SKM-1 (cell line): ENCODE results near the gene ACOT13.
"Not testable (repeated sequence)": the region's sequence is repeated elsewhere in the genome, so short reads cannot be mapped to it uniquely, and the experiment has no call there.

Source experiments
- DNase-seq: peaks from one replicate; lab custom pipeline; 2025; ENCODE audit not compliant: unreplicated experiment; lab: John Stamatoyannopoulos, UW

Gene ACOT13

GRCh38 chr6:24661759-24662158 is 5.1 kb upstream of the ACOT13 start:
- not testable (repeated sequence) for DNase-seq

- no peak for DNase-seq
Observed at GRCh38 chr6:24662236-24662635, 4.6 kb upstream of the ACOT13 start.

- DNase-seq = no peak
Observed at GRCh38 chr6:24663189-24663588, 3.7 kb upstream of the ACOT13 start.

- DNase-seq = no peak
Observed at GRCh38 chr6:24664046-24664987, 2.6 kb upstream of the ACOT13 start.

GRCh38 chr6:24666097-24666640 is 708 bp upstream of the ACOT13 start:
- no peak for DNase-seq

- DNase-seq = no peak
Observed at GRCh38 chr6:24667378-24667803, 514 bp downstream of the ACOT13 start.

GRCh38 chr6:24668066-24668996 is 1.5 kb downstream of the ACOT13 start:
- DNase-seq = not testable (repeated sequence)

- no peak for DNase-seq
Observed at GRCh38 chr6:24668997-24669361, 2.1 kb downstream of the ACOT13 start.

GRCh38 chr6:24670492-24670891 is 3.6 kb downstream of the ACOT13 start:
- not testable (repeated sequence) for DNase-seq

GRCh38 chr6:24671077-24671476 is 4.2 kb downstream of the ACOT13 start:
- DNase-seq = not testable (repeated sequence)

GRCh38 chr6:24672620-24673182 is 5.8 kb downstream of the ACOT13 start:
- no peak for DNase-seq

- no peak for DNase-seq
Observed at GRCh38 chr6:24673625-24674024, 6.7 kb downstream of the ACOT13 start.

- DNase-seq = not testable (repeated sequence)
Observed at GRCh38 chr6:24678792-24679352, 12.0 kb downstream of the ACOT13 start.

- DNase-seq = no peak
Observed at GRCh38 chr6:24680582-24680981, 13.7 kb downstream of the ACOT13 start.

- no peak for DNase-seq
Observed at GRCh38 chr6:24683297-24684296, 16.7 kb downstream of the ACOT13 start.

- no peak for DNase-seq
Observed at GRCh38 chr6:24686408-24686807, 19.5 kb downstream of the ACOT13 start.

- no peak for DNase-seq
Observed at GRCh38 chr6:24686946-24687345, 20.1 kb downstream of the ACOT13 start.

- no peak for DNase-seq
Observed at GRCh38 chr6:24689964-24690363, 23.1 kb downstream of the ACOT13 start.

GRCh38 chr6:24690593-24690992 is 23.7 kb downstream of the ACOT13 start:
- no peak for DNase-seq
